Muscle layer of colon (tissue), 2 donors: ENCODE data around the gene KCTD2.
A peak's percentile ranks its signal among the peaks of the same experiment; 100 is the strongest.

ENCODE experiments used
- H3K27ac ChIP-seq: one replicate; pipeline ENCODE4 v1.7.0; 2013; ENCODE audit warnings: low read depth, mild to moderate bottlenecking, low read length, moderate library complexity
- H3K27me3 ChIP-seq, 2 donors: one replicate each; pipeline ENCODE4 v1.7.0; 2013; ENCODE audit warnings: low read length in 2 of 2, mild to moderate bottlenecking in 2 of 2; ENCODE audit not compliant: insufficient read depth in 2 of 2, control insufficient read depth in 1 of 2
- H3K36me3 ChIP-seq: one replicate; pipeline ENCODE4 v1.7.0; 2013; ENCODE audit warnings: mild to moderate bottlenecking, low read length; ENCODE audit not compliant: insufficient read depth
- H3K4me1 ChIP-seq: one replicate; pipeline ENCODE4 v1.7.0; 2013; ENCODE audit warnings: mild to moderate bottlenecking, low read length; ENCODE audit not compliant: insufficient read depth
- H3K4me3 ChIP-seq, 2 donors: one replicate each; pipeline ENCODE4 v1.7.0; 2013; ENCODE audit warnings: low read length in 2 of 2, low read depth in 1 of 2, mild to moderate bottlenecking in 1 of 2, moderate library complexity in 1 of 2
- H3K9ac ChIP-seq: one replicate; pipeline ENCODE4 v1.7.0; 2013; ENCODE audit warnings: low read length
- H3K9me3 ChIP-seq: one replicate; pipeline ENCODE4 v1.7.0; 2013; ENCODE audit warnings: mild to moderate bottlenecking, low read length
- donor health status: abdominal sarcoma.
- donor health status: Adenocarcinoma of cecum.

The KCTD2 gene

GRCh38 chr17:75109046-75109406 lies 62.0 kb downstream of the KCTD2 start:
- Histone ChIP-seq H3K4me1 (peaks cover 7% of the 10 kb centered on the region), H3K9me3 (no peaks in the 10 kb centered on the region), H3K4me3 (peak overlapping the region; percentile 72 to 76), H3K36me3 (no peaks in the 10 kb centered on the region), H3K27me3 (no peaks in the 10 kb centered on the region), H3K27ac (peak overlapping the region; percentile 25), H3K9ac (peak overlapping the region; percentile 53)

DNA sequence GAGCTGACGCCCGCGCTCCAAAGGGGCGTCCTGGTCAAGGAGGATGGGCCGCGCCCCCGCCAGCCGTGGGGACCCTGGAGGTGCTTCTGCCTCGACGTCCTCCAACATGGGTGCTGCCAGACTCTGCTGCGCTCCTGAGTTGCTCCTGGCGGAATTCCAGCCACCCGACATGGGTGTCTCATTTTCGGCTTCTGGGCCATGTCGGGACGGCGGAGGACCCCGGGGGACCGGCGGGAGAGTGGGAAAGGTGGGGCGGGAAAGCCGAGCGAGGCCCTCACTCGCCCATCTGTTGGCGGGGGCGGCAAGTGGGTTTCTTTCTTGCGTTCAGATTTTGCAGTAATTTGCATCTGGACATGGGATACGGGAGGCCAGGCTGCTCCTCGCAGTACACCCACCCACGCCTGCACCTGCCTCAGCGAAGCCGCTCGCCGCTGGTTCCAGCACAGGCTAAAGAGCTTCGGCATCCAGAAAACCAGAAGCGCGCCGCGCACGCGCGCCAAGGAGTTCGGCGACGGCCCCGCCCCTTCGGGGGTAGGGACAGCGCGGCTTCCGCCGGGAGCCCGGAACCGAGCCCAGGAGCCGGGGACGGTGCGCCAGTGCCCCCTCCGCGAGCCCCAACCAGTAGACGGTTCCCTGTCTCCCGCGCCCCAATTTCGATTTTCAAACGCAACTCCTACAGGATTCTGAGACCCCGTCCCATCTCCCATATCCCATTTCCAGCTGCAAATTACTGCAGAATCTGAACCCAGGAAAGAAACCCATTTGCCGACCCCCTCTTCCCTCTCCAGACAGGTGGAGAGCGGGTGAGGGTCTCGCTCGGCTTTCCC lies 62.6 kb downstream of the KCTD2 start, which contains the start of gene ARMC7:
ARMC7 (plus strand) TSS at position 563 of the 827 bp plus-strand sequence. CDS start 320 bp downstream, outside the sequence.
- Histone ChIP-seq H3K27me3 (no peaks in the 10 kb centered on the region), H3K36me3 (no peaks in the 10 kb centered on the region), H3K9me3 (no peaks in the 10 kb centered on the region), H3K27ac (peak within 1 kb of the TSS; percentile 41), H3K9ac (peak within 1 kb of the TSS; percentile 53), H3K4me1 (peaks cover 11% of the 10 kb centered on the region), H3K4me3 (peak within 1 kb of the TSS; percentile 72 to 76)

DNA sequence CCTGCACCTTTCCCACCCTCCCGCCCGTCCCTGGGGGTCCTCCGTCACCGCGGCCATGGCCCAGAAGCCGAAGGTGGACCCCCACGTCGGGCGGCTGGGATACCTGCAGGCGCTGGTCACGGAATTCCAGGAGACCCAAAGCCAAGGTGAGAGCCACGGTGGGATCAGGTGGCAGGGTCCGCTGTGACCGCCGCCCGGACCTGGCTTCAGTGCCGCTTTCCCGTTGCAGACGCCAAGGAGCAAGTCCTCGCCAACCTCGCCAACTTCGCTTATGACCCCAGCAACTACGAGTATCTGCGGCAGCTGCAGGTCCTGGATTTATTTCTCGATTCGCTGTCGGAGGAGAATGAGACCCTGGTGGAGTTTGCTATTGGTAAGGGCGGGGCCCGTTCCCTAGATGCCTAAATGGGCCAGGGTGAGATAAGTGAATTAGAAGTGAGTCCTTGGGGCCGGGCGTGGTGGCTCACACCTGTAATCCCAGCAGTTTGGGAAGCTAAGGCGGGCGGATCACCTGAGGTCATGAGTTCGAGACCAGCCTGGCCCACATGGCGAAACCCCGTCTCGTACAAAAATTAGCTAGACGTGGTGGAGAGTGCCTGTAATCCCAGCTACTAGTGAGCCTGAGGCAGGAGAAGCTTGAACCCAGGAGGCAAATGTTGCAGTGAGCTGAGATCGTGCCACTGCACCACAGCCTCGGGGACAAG lies 63.4 kb downstream of the KCTD2 start:
- H3K4me1 ChIP-seq, result peaks cover 16% of the 10 kb centered on the region
- H3K9ac ChIP-seq, result no peak overlapping the region
- no peaks in the 10 kb centered on the region for H3K27me3 ChIP-seq
- H3K4me3 ChIP-seq, result peak overlapping the region; percentile 72 to 76
- H3K27ac ChIP-seq, result no peak overlapping the region
- no peaks in the 10 kb centered on the region for H3K9me3 ChIP-seq
- H3K36me3 ChIP-seq, result no peaks in the 10 kb centered on the region

DNA sequence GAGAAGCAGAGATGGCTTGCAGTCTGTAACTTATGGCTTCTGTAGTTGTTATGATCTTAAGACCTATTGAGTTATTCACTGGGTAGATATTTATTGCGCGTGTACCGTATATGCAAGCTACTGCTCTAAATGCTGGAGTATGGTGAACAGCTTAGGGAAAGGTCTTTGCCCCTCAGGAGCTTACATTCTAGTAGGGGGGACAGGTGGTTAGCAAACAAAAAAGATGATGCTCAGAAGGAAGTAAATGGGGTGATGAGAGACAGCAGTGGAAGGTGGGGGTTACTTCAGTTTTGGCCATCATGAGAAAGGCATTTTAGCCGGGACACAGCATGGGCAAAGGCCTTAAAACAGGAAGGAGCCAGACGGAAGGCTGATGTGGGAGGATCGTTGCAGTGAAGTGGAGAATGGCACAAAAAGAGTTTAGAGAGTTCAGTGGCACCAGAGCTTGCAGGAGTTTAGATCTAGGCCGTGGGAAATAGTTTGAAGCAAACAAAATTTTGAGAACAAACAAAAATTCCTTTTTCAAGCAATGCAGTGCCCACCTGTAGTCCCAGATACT lies 64.8 kb downstream of the KCTD2 start:
- Histone ChIP-seq H3K9me3 (no peaks in the 10 kb centered on the region), H3K4me3 (no peak overlapping the region), H3K4me1 (peaks cover 16% of the 10 kb centered on the region), H3K27me3 (no peaks in the 10 kb centered on the region), H3K27ac (no peak overlapping the region), H3K9ac (no peak overlapping the region), H3K36me3 (no peaks in the 10 kb centered on the region)

GRCh38 chr17:75113798-75114551 lies 67.0 kb downstream of the KCTD2 start:
- peaks cover 14% of the 10 kb centered on the region for H3K4me1 ChIP-seq
- peak overlapping the region; percentile 42 to 71 for H3K4me3 ChIP-seq

DNA sequence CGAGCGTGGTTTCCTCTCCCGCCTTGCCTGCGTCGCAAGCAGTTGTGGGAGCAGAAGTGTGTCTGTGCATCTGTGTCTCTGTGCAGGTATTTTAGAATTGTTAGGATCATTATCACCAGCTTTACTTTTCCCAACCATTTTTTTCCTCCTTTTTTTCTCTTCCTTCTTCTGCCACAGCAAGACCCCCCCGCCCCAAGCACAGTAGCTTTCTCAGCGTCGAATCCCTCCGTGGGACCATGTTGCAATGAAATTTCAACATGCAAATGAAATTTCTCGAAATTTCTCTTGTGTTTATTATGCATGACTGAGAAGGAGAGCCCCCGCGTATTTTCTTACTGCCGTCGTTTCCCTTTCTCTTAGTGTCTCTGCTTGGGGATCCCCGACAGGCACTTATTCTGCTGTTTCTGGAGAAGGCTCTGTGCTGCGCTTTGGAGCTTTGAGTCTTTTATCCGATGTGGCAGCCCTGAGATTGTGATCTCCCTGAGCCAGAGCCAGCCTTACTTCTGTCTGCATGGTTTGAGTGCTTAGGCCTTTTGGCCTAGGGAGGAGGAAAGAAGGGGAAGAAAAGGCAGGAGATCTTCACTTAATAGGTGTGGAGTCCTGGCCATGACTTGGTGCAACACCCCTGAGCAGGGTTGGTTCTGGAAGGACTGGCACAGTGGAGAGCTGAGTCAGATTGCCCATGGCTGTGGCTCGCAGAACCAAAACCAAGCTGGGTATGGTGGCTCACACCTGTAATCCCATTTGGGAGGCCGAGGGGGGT lies 67.7 kb downstream of the KCTD2 start:
- Histone ChIP-seq H3K9ac (peak overlapping the region; percentile 40), H3K4me1 (peaks cover 9% of the 10 kb centered on the region), H3K27ac (peak overlapping the region; percentile 81), H3K27me3 (no peaks in the 10 kb centered on the region), H3K36me3 (no peaks in the 10 kb centered on the region), H3K4me3 (peak overlapping the region; percentile 42 to 71), H3K9me3 (no peaks in the 10 kb centered on the region)

More at GRCh38 chr17:75113798-75114551, 67.0 kb downstream of the KCTD2 start:
- Histone ChIP-seq H3K9ac (peak overlapping the region; percentile 40), H3K27ac (peak overlapping the region; percentile 81), H3K9me3 (no peaks in the 10 kb centered on the region), H3K27me3 (no peaks in the 10 kb centered on the region), H3K36me3 (no peaks in the 10 kb centered on the region)
